Measurements from ENCODE around the gene P3H2. TPM values are rescaled to one million over a fixed set of nuclear protein-coding genes. Genes with fewer than 3 reads are reported as not detected.

P3H2 gene
- total and polyA plus RNA-seq, 2 experiments from 2014 or later = 8.2 to 24.2 TPM

DNA sequence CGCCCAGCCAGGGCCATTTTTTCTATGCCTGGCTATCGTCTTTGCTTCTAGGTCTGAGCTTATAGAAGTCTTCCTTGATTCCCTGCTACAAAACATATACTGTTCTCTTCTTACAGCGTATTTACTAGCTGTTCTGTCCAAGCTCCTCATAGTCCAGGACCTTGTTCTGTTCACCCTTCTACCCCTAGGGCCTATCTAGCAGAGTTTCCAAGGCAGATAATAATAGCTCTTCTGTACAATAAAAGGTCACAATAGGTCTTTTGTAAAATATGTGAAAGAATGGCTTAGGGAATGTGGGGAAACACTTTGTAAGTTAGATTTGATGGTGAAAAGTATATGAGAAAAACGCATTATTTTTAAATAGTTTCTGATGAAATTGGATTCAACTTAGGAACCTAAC, 158.2 kb downstream of the P3H2 start:
- H3F3A ChIP-seq (replicated peaks; ENCODE audit: low read depth) = no peaks in the 10 kb centered on the region
- H3K4me3 ChIP-seq = no peak overlapping the region
- Mint-ChIP-seq H3K4me3 (no peak overlapping the region), H3K27me3 (ENCODE audit: insufficient read depth, low read depth, poor library complexity) (peaks cover 8% of the 10 kb centered on the region), H3K27ac (no peak overlapping the region), H3K9me3 (no peaks in the 10 kb centered on the region), H3K36me3 (ENCODE audit: low read depth) (peaks cover 10% of the 10 kb centered on the region; the same call in 2 of the 3 replicates), H3K4me1 (peaks cover 22% of the 10 kb centered on the region)
- H3K4me2 ChIP-seq = no peak overlapping the region
- H4K20me1 ChIP-seq (replicated peaks; ENCODE audit: insufficient read depth) = no peaks in the 10 kb centered on the region
- no peaks in the 10 kb centered on the region for H3K27me3 ChIP-seq (ENCODE audit: insufficient read depth)
- H3K9me2 ChIP-seq (ENCODE audit: insufficient read depth) = no peaks in the 10 kb centered on the region
- H3K4me1 ChIP-seq (ENCODE audit: insufficient read depth) = peaks cover 8% of the 10 kb centered on the region; the same call in 1 of the 2 replicates
- no peak for DNase-seq (ENCODE audit: low spot score)
- H3K27ac ChIP-seq (ENCODE audit: low read depth) = no peak overlapping the region
- no peak overlapping the region for H2AFZ ChIP-seq
- no peaks in the 10 kb centered on the region for H3K36me3 ChIP-seq (ENCODE audit: insufficient read depth)
- TF ChIP-seq EZH2 (IDR thresholded peaks at IDR 0.05; ENCODE audit: low read depth, unreplicated experiment) (no peak), JUNB (IDR thresholded peaks at IDR 0.05; ENCODE audit: unreplicated experiment) (no peak), ZNF114 (CRISPR knock-in tag; IDR thresholded peaks at IDR 0.05) (no peak), EZH2phosphoT487 (IDR thresholded peaks at IDR 0.05; ENCODE audit: unreplicated experiment) (no peak)
- TF ChIP-seq, protein P1, sequence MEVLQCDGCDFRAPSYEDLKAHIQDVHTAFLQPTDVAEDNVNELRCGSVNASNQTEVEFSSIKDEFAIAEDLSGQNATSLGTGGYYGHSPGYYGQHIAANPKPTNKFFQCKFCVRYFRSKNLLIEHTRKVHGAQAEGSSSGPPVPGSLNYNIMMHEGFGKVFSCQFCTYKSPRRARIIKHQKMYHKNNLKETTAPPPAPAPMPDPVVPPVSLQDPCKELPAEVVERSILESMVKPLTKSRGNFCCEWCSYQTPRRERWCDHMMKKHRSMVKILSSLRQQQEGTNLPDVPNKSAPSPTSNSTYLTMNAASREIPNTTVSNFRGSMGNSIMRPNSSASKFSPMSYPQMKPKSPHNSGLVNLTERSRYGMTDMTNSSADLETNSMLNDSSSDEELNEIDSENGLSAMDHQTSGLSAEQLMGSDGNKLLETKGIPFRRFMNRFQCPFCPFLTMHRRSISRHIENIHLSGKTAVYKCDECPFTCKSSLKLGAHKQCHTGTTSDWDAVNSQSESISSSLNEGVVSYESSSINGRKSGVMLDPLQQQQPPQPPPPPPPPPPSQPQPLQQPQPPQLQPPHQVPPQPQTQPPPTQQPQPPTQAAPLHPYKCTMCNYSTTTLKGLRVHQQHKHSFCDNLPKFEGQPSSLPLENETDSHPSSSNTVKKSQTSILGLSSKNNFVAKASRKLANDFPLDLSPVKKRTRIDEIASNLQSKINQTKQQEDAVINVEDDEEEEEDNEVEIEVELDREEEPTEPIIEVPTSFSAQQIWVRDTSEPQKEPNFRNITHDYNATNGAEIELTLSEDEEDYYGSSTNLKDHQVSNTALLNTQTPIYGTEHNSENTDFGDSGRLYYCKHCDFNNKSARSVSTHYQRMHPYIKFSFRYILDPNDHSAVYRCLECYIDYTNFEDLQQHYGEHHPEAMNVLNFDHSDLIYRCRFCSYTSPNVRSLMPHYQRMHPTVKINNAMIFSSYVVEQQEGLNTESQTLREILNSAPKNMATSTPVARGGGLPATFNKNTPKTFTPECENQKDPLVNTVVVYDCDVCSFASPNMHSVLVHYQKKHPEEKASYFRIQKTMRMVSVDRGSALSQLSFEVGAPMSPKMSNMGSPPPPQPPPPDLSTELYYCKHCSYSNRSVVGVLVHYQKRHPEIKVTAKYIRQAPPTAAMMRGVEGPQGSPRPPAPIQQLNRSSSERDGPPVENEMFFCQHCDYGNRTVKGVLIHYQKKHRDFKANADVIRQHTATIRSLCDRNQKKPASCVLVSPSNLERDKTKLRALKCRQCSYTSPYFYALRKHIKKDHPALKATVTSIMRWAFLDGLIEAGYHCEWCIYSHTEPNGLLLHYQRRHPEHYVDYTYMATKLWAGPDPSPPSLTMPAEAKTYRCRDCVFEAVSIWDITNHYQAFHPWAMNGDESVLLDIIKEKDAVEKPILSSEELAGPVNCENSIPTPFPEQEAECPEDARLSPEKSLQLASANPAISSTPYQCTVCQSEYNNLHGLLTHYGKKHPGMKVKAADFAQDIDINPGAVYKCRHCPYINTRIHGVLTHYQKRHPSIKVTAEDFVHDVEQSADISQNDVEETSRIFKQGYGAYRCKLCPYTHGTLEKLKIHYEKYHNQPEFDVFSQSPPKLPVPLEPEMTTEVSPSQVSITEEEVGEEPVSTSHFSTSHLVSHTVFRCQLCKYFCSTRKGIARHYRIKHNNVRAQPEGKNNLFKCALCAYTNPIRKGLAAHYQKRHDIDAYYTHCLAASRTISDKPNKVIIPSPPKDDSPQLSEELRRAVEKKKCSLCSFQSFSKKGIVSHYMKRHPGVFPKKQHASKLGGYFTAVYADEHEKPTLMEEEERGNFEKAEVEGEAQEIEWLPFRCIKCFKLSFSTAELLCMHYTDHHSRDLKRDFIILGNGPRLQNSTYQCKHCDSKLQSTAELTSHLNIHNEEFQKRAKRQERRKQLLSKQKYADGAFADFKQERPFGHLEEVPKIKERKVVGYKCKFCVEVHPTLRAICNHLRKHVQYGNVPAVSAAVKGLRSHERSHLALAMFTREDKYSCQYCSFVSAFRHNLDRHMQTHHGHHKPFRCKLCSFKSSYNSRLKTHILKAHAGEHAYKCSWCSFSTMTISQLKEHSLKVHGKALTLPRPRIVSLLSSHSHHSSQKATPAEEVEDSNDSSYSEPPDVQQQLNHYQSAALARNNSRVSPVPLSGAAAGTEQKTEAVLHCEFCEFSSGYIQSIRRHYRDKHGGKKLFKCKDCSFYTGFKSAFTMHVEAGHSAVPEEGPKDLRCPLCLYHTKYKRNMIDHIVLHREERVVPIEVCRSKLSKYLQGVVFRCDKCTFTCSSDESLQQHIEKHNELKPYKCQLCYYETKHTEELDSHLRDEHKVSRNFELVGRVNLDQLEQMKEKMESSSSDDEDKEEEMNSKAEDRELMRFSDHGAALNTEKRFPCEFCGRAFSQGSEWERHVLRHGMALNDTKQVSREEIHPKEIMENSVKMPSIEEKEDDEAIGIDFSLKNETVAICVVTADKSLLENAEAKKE (CRISPR knock-in tag; IDR thresholded peaks at IDR 0.05) = no peak
- TF ChIP-seq, protein P2, sequence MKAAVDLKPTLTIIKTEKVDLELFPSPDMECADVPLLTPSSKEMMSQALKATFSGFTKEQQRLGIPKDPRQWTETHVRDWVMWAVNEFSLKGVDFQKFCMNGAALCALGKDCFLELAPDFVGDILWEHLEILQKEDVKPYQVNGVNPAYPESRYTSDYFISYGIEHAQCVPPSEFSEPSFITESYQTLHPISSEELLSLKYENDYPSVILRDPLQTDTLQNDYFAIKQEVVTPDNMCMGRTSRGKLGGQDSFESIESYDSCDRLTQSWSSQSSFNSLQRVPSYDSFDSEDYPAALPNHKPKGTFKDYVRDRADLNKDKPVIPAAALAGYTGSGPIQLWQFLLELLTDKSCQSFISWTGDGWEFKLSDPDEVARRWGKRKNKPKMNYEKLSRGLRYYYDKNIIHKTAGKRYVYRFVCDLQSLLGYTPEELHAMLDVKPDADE (IDR thresholded peaks at IDR 0.05) = no peak
- ATAC-seq = no peak
- no peaks in the 10 kb centered on the region for H3K79me2 ChIP-seq (replicated peaks; ENCODE audit: insufficient read depth)

Measured in GM23338 (cell line).